Heart left ventricle (tissue), 16 donors: ENCODE results near the gene TTC7B. TPM values are rescaled to one million over a fixed set of nuclear protein-coding genes. Genes with fewer than 3 reads are reported as not detected.
A peak's percentile ranks its signal among the peaks of the same experiment; 100 is the strongest.

Source experiments
- ATAC-seq, 4 donors: fragments of 200-7000 bp; cut with Tn5 transposase; one replicate each; pipeline ENCODE4 v1.9.1; 2020 to 2022; ENCODE audit warnings: moderate library complexity in 4 of 4, mild to moderate bottlenecking in 3 of 4, moderate number of reproducible peaks in 1 of 4
- DNase-seq, 5 donors: peaks; one replicate each; pipeline ENCODE4 v3.0.0-alpha.2; 2020
- H3K27ac ChIP-seq, 12 donors: fragments of 200-600 bp; sonication (generic) in 4 of 12; one replicate each; pipeline versions ENCODE4 v1.5.0 to v1.8.0; 2016 to 2022; ENCODE audit warnings: mild to moderate bottlenecking in 2 of 12
- H3K27me3 ChIP-seq, 9 donors: fragments of 200-600 bp; sonication (generic) in 2 of 9; one replicate each; pipeline versions ENCODE4 v1.5.1 to v1.8.0; 2016 to 2022; ENCODE audit warnings: mild to moderate bottlenecking in 3 of 9
- H3K36me3 ChIP-seq, 9 donors: fragments of 200-600 bp; sonication (generic) in 2 of 9; one replicate each; pipeline versions ENCODE4 v1.5.0 to v1.8.0; 2018 to 2022; ENCODE audit warnings: mild to moderate bottlenecking in 2 of 9
- H3K4me1 ChIP-seq, 12 donors: fragments of 200-600 bp; sonication (generic) in 4 of 12; one replicate each; pipeline versions ENCODE4 v1.5.0 to v1.8.0; 2016 to 2022; ENCODE audit warnings: mild to moderate bottlenecking in 3 of 12
- H3K4me3 ChIP-seq, 12 donors: fragments of 200-600 bp; sonication (generic) in 4 of 12; one replicate each; pipeline versions ENCODE4 v1.5.0 to v1.8.0; 2017 to 2022; ENCODE audit warnings: mild to moderate bottlenecking in 9 of 12, moderate library complexity in 4 of 12
- H3K9me3 ChIP-seq, 12 donors: fragments of 200-600 bp; sonication (generic) in 4 of 12; one replicate each; pipeline versions ENCODE4 v1.5.0 to v1.8.0; 2016 to 2022; ENCODE audit warnings: mild to moderate bottlenecking in 1 of 12
- POLR2A ChIP-seq, 2 donors: fragments of 450-650 bp; IDR thresholded peaks; one replicate each; pipeline ENCODE4 v1.6.1; 2017; ENCODE audit warnings: antibody characterized with exemption in 2 of 2, mild to moderate bottlenecking in 2 of 2, moderate library complexity in 2 of 2
- WGBS, 4 donors: extraction: QIAGEN DNeasy Blood & Tissue Kit in 2 of 4; methylation state at CpG; one replicate each; pipeline versions ENCODE4 v1.1.5 to v1.1.7; 2013 to 2018; 5-methylcytosine and 5-hydroxymethylcytosine counted together
- intact Hi-C, 10 donors: fragments of 100-400 bp; cut with DNase I; formaldehyde crosslinking; loops; one replicate each; pipeline versions ENCODE4 v1.11.1 to v1.14.2; 2022
- polyA plus RNA-seq, 2 donors: library from polyadenylated mRNA; stranded (reverse); fragments of 200-250 nt; gene quantifications; one replicate each; pipeline ENCODE4 v1.2.3, GENCODE V29; 2013
- total RNA-seq, 9 donors: library from RNA; depleted of rRNA in 2 of 9; stranded (reverse); fragments of >200 nt in 2 of 9; fragmentation: NEBNext Ultra II Directional in 3 of 9; extraction: Animal tissue kit (Norgen Biotek cat#: 25700) in 3 of 9; gene quantifications; one replicate each; pipeline versions ENCODE4 v1.1.0 to v1.2.4, GENCODE V29; 2016 to 2023
- TF ChIP-seq, protein P1 (sequence below), 12 donors: fragments of 200-600 bp; sonication (generic) in 4 of 12; IDR thresholded peaks; one replicate each; pipeline versions ENCODE4 v1.5.0 to v1.8.0; 2018 to 2022; ENCODE audit warnings: antibody characterized with exemption in 12 of 12, mild to moderate bottlenecking in 5 of 12
- donor health status: ischemic (EF 13 %, LVEDD 7.1; RV severe dilation, severe dysfunction).
- donor health status: healthy with polysubstance abuse.
- donor health status: DM: no; HTN: yes; CAD: no.
- donor health status: DM: no; HTN: no; CAD: no.
- donor health status: ischemic (EF 25% LVEDD 6.9; RV normal size, moderate dysfunction).
- donor health status: ischemic (EF 25% LVEDD 5.7; RV mildly dilated, moderate dysfunction).
- donor health status: healthy.
- donor health status: DM: yes; HTN: yes; CAD: no.
- donor health status: ischemic (EF 35%, LVEDD 5.7; RV mildly dilated, moderate dysfunction).
- donor health status: nonischemic (EF 11% LVEDD 7.7; RV severe dilation, severe dysfunction).
- donor health status: DM: yes; HTN: yes; CAD: no.
- donor health status: PGD.
- donor health status: ischemic (EF 29% LVEDD 5.4; RV normal size, mild dysfunction).
- donor health status: nonischemic (EF 23%, LVEDD 6.1; RV moderate dilation, normal function).

The TTC7B gene
- total and polyA plus RNA-seq, 11 donors, result 20.3 to 76.1 (median 62.6) TPM

DNA sequence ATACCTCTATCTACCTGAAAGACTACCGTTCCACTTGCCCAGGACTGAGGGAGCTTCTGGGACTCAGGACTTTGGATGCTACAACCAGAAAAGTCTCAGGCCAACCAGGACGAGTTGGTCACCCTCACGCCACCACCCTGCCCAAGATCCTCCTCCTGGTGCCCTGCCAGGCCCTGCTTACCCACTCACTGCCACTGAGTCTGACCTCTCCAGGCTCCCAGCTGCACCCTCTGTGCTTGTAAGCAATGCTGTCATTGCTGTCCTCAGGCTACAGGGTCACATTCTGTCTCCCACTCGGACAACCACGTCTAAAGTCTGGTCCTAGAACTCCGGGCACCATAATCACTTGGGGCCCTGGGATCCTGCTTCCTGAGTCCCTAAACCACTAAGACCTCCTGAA is 9.2 kb downstream of the TTC7B start:
- intact Hi-C loops, result loop anchor here in 2 of 10 donors (5.0 kb wide), 2 partner anchors 45 to 105 kb away; no protein-coding TSS in a partner anchor
- ATAC-seq, result peak in 1 of 4 donors; percentile 32
- H3K4me1 ChIP-seq, result peaks cover 7 to 85% (median 51%) of the 10 kb centered on the region in 12 donors
- no peaks in the 10 kb centered on the region for H3K27me3 ChIP-seq
- no peaks in the 10 kb centered on the region for H3K36me3 ChIP-seq
- H3K9me3 ChIP-seq, result no peaks in the 10 kb centered on the region
- TF ChIP-seq POLR2A (IDR thresholded peaks at IDR 0.05), result no peak
- TF ChIP-seq, protein P1, sequence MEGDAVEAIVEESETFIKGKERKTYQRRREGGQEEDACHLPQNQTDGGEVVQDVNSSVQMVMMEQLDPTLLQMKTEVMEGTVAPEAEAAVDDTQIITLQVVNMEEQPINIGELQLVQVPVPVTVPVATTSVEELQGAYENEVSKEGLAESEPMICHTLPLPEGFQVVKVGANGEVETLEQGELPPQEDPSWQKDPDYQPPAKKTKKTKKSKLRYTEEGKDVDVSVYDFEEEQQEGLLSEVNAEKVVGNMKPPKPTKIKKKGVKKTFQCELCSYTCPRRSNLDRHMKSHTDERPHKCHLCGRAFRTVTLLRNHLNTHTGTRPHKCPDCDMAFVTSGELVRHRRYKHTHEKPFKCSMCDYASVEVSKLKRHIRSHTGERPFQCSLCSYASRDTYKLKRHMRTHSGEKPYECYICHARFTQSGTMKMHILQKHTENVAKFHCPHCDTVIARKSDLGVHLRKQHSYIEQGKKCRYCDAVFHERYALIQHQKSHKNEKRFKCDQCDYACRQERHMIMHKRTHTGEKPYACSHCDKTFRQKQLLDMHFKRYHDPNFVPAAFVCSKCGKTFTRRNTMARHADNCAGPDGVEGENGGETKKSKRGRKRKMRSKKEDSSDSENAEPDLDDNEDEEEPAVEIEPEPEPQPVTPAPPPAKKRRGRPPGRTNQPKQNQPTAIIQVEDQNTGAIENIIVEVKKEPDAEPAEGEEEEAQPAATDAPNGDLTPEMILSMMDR (IDR thresholded peaks at IDR 0.05), result no peak
- no peak overlapping the region for H3K4me3 ChIP-seq
- H3K27ac ChIP-seq, result peak overlapping the region in 8 of 12 donors; percentile 3 to 67 (median 28)
- WGBS, 4 donors, result 56 to 72% (median 67%) methylated on average over 6 of the region's 6 CpGs
- DNase-seq, result peak in 2 of 5 donors; percentile 46 to 61

DNA sequence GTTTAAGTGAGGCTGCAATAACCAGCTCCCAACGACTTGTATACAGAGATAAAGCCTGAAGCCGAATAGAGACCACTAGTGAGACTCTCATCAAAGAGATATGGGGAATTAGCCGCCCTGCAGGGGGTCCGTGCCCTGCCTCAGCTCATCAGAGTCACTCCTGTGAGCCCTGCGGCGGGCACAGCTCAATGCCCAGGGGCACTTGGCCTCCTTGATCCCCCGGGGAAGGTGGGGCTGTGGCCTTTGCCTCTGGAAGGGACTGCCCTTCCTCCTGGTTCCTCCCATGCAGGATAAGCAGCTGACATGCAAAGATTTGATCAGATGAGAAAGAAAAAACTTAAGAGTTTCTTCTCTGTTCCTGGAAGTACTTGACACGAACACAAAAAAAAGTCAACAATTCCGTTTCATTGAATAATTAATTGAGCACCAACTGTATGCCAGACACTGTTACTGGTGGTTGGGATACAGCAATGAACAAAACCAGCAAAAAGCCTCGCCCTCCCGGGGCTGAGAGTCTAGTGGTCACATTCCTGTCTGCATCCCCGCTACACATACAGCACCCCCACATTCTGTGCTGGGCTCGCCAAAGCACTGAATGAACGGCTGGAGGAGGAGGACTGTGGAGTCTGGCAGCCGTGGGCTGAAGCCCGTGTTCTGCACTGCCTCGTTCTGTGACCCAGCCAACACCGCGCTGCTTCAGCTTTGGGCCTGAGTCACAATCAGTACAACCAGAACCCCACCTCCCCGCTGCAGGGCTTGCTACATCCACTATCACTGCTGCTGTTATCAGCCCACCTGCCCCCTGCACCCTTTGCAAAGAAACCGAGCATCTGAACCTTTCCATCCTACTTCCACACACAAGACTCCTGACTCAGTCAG is 10.3 kb downstream of the TTC7B start:
- ATAC-seq (peak; percentile 35 to 58 (median 47)), DNase-seq (peak in 3 of 5 donors; percentile 46 to 67 (median 63))
- 65 to 76% (median 69%) methylated on average over 21 of the region's 21 CpGs for WGBS, 4 donors
- Histone ChIP-seq H3K27me3 (no peaks in the 10 kb centered on the region), H3K36me3 (no peaks in the 10 kb centered on the region), H3K4me1 (peaks cover 7 to 77% (median 51%) of the 10 kb centered on the region in 12 donors), H3K4me3 (no peak overlapping the region), H3K27ac (peak overlapping the region in 4 of 12 donors; percentile 3 to 54 (median 17)), H3K9me3 (no peaks in the 10 kb centered on the region)
- intact Hi-C loops, result loop anchor here in 2 of 10 donors (5.0 kb wide), 2 partner anchors 44 to 104 kb away; no protein-coding TSS in a partner anchor
- no peak for TF ChIP-seq POLR2A (IDR thresholded peaks at IDR 0.05)
- TF ChIP-seq, protein P1 (IDR thresholded peaks at IDR 0.05), result no peak

DNA sequence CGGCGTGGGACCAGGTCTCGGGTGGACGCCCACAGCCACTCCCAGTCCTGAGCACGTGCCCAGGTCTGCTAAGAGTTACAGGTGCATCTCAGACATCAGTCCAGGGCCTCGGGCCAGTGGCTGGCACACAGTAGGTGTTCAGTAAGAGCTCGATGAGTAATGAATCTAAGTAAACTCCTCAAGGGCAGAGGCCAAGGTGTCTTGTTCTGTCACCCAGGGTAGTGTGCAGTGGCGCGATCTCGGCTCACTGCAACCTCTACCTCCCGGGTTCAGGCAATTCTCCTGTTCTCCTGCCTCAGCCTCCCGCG is 11.2 kb downstream of the TTC7B start:
- Histone ChIP-seq H3K4me3 (no peak overlapping the region), H3K36me3 (no peaks in the 10 kb centered on the region), H3K4me1 (peaks cover 7 to 69% (median 47%) of the 10 kb centered on the region in 12 donors), H3K27ac (peak overlapping the region in 3 of 12 donors; percentile 16 to 68 (median 59)), H3K9me3 (no peaks in the 10 kb centered on the region), H3K27me3 (no peaks in the 10 kb centered on the region)
- DNase-seq, result no peak
- 94 to 96% (median 95%) methylated on average over 9 to 13 of the region's 13 CpGs for WGBS, 4 donors
- TF ChIP-seq POLR2A (IDR thresholded peaks at IDR 0.05), result no peak
- TF ChIP-seq, protein P1 (IDR thresholded peaks at IDR 0.05), result no peak
- intact Hi-C loops, result loop anchor here in 2 of 10 donors (5.0 kb wide), 2 partner anchors 43 to 103 kb away; no protein-coding TSS in a partner anchor
- ATAC-seq, result no peak
